Tibial nerve (tissue), 4 donors: ENCODE results near the gene TH. TPM values are rescaled to one million over a fixed set of nuclear protein-coding genes. Genes with fewer than 3 reads are reported as not detected.

Experiments used
- DNase-seq, 2 donors: peaks; one replicate each; pipeline ENCODE4 v3.0.0-alpha.2; 2019; ENCODE audit warnings: low spot score in 2 of 2
- H3K27ac ChIP-seq, 4 donors: fragments of 200-600 bp; sonication (generic) in 3 of 4; one replicate each; pipeline ENCODE4 v1.5.1; 2017 to 2019; ENCODE audit warnings: mild to moderate bottlenecking in 1 of 4
- H3K27me3 ChIP-seq, 2 donors: fragments of 200-600 bp; sonication (generic) in 1 of 2; one replicate each; pipeline versions ENCODE4 v1.5.1 to v1.6.0; 2017 to 2019
- H3K36me3 ChIP-seq, 3 donors: fragments of 200-600 bp; sonication (generic); one replicate each; pipeline ENCODE4 v1.5.1; 2018 to 2019
- H3K4me1 ChIP-seq, 4 donors: fragments of 200-600 bp; sonication (generic) in 3 of 4; one replicate each; pipeline ENCODE4 v1.5.1; 2017 to 2019
- H3K4me3 ChIP-seq, 4 donors: fragments of 200-600 bp; sonication (generic) in 3 of 4; one replicate each; pipeline ENCODE4 v1.5.1; 2017 to 2019; ENCODE audit warnings: mild to moderate bottlenecking in 1 of 4, moderate library complexity in 1 of 4
- H3K9me3 ChIP-seq, 4 donors: fragments of 200-600 bp; sonication (generic) in 3 of 4; one replicate each; pipeline ENCODE4 v1.5.1; 2017 to 2019
- CTCF ChIP-seq, 5 experiments: fragments of 200-600 bp in 3 of 5; fragments of 450-650 bp in 2 of 5; sonication (generic) in 3 of 5; IDR thresholded peaks; one replicate each; pipeline ENCODE4 v1.5.1; 2016 to 2019; ENCODE audit warnings: antibody characterized with exemption in 5 of 5, mild to moderate bottlenecking in 3 of 5, moderate library complexity in 2 of 5
- EP300 ChIP-seq, 2 donors: sonication (generic); formaldehyde crosslinking; IDR thresholded peaks; one replicate each; pipeline ENCODE4 v1.6.1; 2017; ENCODE audit warnings: antibody characterized with exemption in 2 of 2, mild to moderate bottlenecking in 1 of 2
- POLR2A ChIP-seq, 2 donors: fragments of 450-650 bp; IDR thresholded peaks; one replicate each; pipeline ENCODE4 v1.6.1; 2017; ENCODE audit warnings: antibody characterized with exemption in 2 of 2, mild to moderate bottlenecking in 2 of 2, moderate library complexity in 2 of 2
- WGBS, 2 donors: methylation state at CpG; one replicate each; pipeline ENCODE4 v1.1.5; 2018; 5-methylcytosine and 5-hydroxymethylcytosine counted together
- total RNA-seq, 4 donors: library from RNA; depleted of rRNA; stranded (reverse); fragments of >200 nt; gene quantifications; one replicate each; pipeline ENCODE4 v1.1.0, GENCODE V29; 2016

Gene TH
- total RNA-seq, 4 donors from 2014 or later = 1.3 TPM; not detected in 3

GRCh38 chr11:2133241-2134021, 38.2 kb downstream of the TH start:
- no peak for TF ChIP-seq POLR2A (IDR thresholded peaks at IDR 0.05)
- TF ChIP-seq EP300 (IDR thresholded peaks at IDR 0.05) = no peak
- no peak for TF ChIP-seq CTCF (IDR thresholded peaks at IDR 0.05)
- WGBS, 2 donors = 49 to 53% methylated on average over 18 to 30 of the region's 33 CpGs
- DNase-seq = no peak
- Histone ChIP-seq H3K27me3 (peaks cover 0 to 70% of the 10 kb centered on the region in 2 donors), H3K4me3 (no peak overlapping the region), H3K9me3 (no peaks in the 10 kb centered on the region), H3K4me1 (peaks cover 0 to 19% (median 6%) of the 10 kb centered on the region in 4 donors), H3K36me3 (no peaks in the 10 kb centered on the region), H3K27ac (no peak overlapping the region)

GRCh38 chr11:2132874-2133240, 38.8 kb downstream of the TH start:
- H3K27ac ChIP-seq = no peak overlapping the region
- H3K4me1 ChIP-seq = peaks cover 0 to 17% (median 5%) of the 10 kb centered on the region in 4 donors
- H3K4me3 ChIP-seq = no peak overlapping the region
- no peak for TF ChIP-seq EP300 (IDR thresholded peaks at IDR 0.05)
- no peak for TF ChIP-seq CTCF (IDR thresholded peaks at IDR 0.05)
- no peak for TF ChIP-seq POLR2A (IDR thresholded peaks at IDR 0.05)
- peaks cover 0 to 65% of the 10 kb centered on the region in 2 donors for H3K27me3 ChIP-seq
- no peaks in the 10 kb centered on the region for H3K36me3 ChIP-seq
- no peak for DNase-seq
- 41 to 59% methylated on average over 13 to 16 of the region's 24 CpGs for WGBS, 2 donors
- H3K9me3 ChIP-seq = no peaks in the 10 kb centered on the region

GRCh38 chr11:2132246-2132645, 39.4 kb downstream of the TH start:
- 65 to 69% methylated on average over 6 of the region's 6 CpGs for WGBS, 2 donors
- no peak overlapping the region for H3K4me3 ChIP-seq
- peaks cover 0 to 59% of the 10 kb centered on the region in 2 donors for H3K27me3 ChIP-seq
- H3K27ac ChIP-seq = no peak overlapping the region
- H3K9me3 ChIP-seq = no peaks in the 10 kb centered on the region
- TF ChIP-seq POLR2A (IDR thresholded peaks at IDR 0.05) (no peak), CTCF (IDR thresholded peaks at IDR 0.05) (no peak), EP300 (IDR thresholded peaks at IDR 0.05) (no peak)
- peaks cover 0 to 11% (median 2%) of the 10 kb centered on the region in 4 donors for H3K4me1 ChIP-seq
- H3K36me3 ChIP-seq = no peaks in the 10 kb centered on the region
- no peak for DNase-seq

GRCh38 chr11:2131371-2132236, 40.0 kb downstream of the TH start:
- 80 to 85% methylated on average over 28 of the region's 28 CpGs for WGBS, 2 donors
- Histone ChIP-seq H3K36me3 (no peaks in the 10 kb centered on the region), H3K4me3 (no peak overlapping the region), H3K27me3 (peaks cover 0 to 53% of the 10 kb centered on the region in 2 donors), H3K9me3 (no peaks in the 10 kb centered on the region), H3K4me1 (peaks cover 0 to 6% (median under 1%) of the 10 kb centered on the region in 4 donors), H3K27ac (no peak overlapping the region)
- DNase-seq = no peak
- TF ChIP-seq POLR2A (IDR thresholded peaks at IDR 0.05) (no peak), EP300 (IDR thresholded peaks at IDR 0.05) (no peak), CTCF (IDR thresholded peaks at IDR 0.05) (no peak)
